PC-9 (cell line): Measurements from ENCODE around the gene RAPGEF6.

Experiments
- EZH2 ChIP-seq: fragments of 200-600 bp; sonication (generic); IDR thresholded peaks from 2 replicates; pipeline ENCODE4 v1.8.0; 2017; ENCODE audit warnings: antibody characterized with exemption, low read depth
- TF ChIP-seq, protein P1 (sequence below): fragments of 200-600 bp; sonication (generic); conservative IDR thresholded peaks from 2 replicates; pipeline ENCODE4 v1.6.1; 2017; ENCODE audit warnings: mixed run types, antibody characterized with exemption, mild to moderate bottlenecking, moderate library complexity

DNA sequence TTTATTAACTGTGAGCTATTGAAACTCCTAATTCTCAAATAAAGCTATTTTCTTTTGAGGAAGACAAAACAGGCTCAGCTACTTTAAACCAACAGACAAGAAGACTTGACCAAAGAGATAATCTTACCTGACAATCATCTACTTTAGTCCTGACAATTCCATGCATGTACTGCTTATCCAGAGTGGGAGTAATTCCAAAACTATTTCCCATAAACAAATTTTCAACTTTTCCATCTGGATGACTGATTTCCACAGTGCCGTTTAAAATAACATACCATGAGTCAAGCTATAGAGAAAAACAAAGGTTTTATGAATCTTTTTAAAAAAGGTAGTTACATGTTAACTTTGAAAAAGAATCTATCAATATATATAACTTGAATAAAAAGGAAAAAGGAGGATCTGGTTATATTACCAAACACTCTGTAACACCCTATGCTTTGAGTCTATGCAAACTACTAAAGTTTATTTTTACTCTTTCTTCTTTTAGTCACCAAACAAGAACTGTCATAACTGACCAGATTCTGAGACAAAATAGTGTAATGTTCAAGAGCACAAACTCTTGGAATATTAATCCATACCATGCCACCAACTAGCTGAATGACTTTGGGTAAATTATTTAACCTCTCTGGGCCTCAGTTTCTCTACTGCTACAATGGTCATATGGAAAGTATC lies 129.7 kb downstream of the RAPGEF6 start:
- TF ChIP-seq, protein P1, sequence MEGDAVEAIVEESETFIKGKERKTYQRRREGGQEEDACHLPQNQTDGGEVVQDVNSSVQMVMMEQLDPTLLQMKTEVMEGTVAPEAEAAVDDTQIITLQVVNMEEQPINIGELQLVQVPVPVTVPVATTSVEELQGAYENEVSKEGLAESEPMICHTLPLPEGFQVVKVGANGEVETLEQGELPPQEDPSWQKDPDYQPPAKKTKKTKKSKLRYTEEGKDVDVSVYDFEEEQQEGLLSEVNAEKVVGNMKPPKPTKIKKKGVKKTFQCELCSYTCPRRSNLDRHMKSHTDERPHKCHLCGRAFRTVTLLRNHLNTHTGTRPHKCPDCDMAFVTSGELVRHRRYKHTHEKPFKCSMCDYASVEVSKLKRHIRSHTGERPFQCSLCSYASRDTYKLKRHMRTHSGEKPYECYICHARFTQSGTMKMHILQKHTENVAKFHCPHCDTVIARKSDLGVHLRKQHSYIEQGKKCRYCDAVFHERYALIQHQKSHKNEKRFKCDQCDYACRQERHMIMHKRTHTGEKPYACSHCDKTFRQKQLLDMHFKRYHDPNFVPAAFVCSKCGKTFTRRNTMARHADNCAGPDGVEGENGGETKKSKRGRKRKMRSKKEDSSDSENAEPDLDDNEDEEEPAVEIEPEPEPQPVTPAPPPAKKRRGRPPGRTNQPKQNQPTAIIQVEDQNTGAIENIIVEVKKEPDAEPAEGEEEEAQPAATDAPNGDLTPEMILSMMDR: no peak
- no peak for TF ChIP-seq EZH2
